RPMI8226 (cell line): ENCODE results near the gene PPP1R16B.

ENCODE experiments used
- DNase-seq: peaks from one replicate; pipeline ENCODE4 v3.0.0-alpha.2; 2015

Gene PPP1R16B

GRCh38 chr20:38828514-38829295 is 23.2 kb downstream of the PPP1R16B start:
- no peak for DNase-seq

GRCh38 chr20:38829296-38829875 is 23.9 kb downstream of the PPP1R16B start:
- DNase-seq = no peak

- DNase-seq = no peak
These were observed 24.9 kb downstream of the PPP1R16B start for GRCh38 chr20:38830356-38830755.

GRCh38 chr20:38831049-38831691 is 25.7 kb downstream of the PPP1R16B start:
- DNase-seq = no peak

GRCh38 chr20:38831995-38832620 is 26.6 kb downstream of the PPP1R16B start:
- DNase-seq = no peak

- no peak for DNase-seq
These were observed 27.8 kb downstream of the PPP1R16B start for GRCh38 chr20:38833154-38833856.

GRCh38 chr20:38833857-38834164 is 28.3 kb downstream of the PPP1R16B start:
- DNase-seq = no peak

GRCh38 chr20:38834868-38835267 is 29.4 kb downstream of the PPP1R16B start:
- no peak for DNase-seq

GRCh38 chr20:38835792-38836191 is 30.3 kb downstream of the PPP1R16B start:
- DNase-seq = no peak

- no peak for DNase-seq
These were observed 31.5 kb downstream of the PPP1R16B start for GRCh38 chr20:38836991-38837390.

- no peak for DNase-seq
These were observed 32.8 kb downstream of the PPP1R16B start for GRCh38 chr20:38838326-38838725.

GRCh38 chr20:38839563-38839962 is 34.1 kb downstream of the PPP1R16B start:
- no peak for DNase-seq

GRCh38 chr20:38840053-38840893 is 34.8 kb downstream of the PPP1R16B start:
- DNase-seq = no peak

- no peak for DNase-seq
These were observed 35.5 kb downstream of the PPP1R16B start for GRCh38 chr20:38840894-38841470.

- no peak for DNase-seq
These were observed 36.1 kb downstream of the PPP1R16B start for GRCh38 chr20:38841570-38841969.

GRCh38 chr20:38842026-38842425 is 36.5 kb downstream of the PPP1R16B start:
- no peak for DNase-seq

GRCh38 chr20:38842558-38842981 is 37.1 kb downstream of the PPP1R16B start:
- DNase-seq = peak; percentile 90

GRCh38 chr20:38843346-38843745 is 37.8 kb downstream of the PPP1R16B start:
- DNase-seq = no peak

GRCh38 chr20:38844963-38845362 is 39.5 kb downstream of the PPP1R16B start:
- DNase-seq = no peak

GRCh38 chr20:38847840-38848239 is 42.3 kb downstream of the PPP1R16B start:
- DNase-seq = no peak

GRCh38 chr20:38853759-38854158 is 48.3 kb downstream of the PPP1R16B start:
- DNase-seq = no peak

- no peak for DNase-seq
These were observed 49.2 kb downstream of the PPP1R16B start for GRCh38 chr20:38854654-38855066.
